T-helper 2 cell treated with Interferon-gamma antibody and Interleukin-4, amounts not matched to agents 100 ng/mL and 5 ng/mL, for 36 hours (primary cell): Measurements from ENCODE around the gene TWIST2. TPM values are rescaled to one million over a fixed set of nuclear protein-coding genes. Genes with fewer than 3 reads are reported as not detected.

ENCODE experiments used
- intact Hi-C: fragments of 100-400 bp; cut with micrococcal nuclease; formaldehyde crosslinking; loops from one replicate; pipeline ENCODE4 v1.15.1; 2023
- total RNA-seq: library from RNA; stranded (reverse); gene quantifications from 2 replicates; pipeline ENCODE4 v1.2.3, GENCODE V29; 2022

Gene TWIST2
- total RNA-seq, 1 donor from 2014 or later: not detected

- intact Hi-C loops: no loop called here
Measured at GRCh38 chr2:238916176-238916874, 68.4 kb downstream of the TWIST2 start.

DNA sequence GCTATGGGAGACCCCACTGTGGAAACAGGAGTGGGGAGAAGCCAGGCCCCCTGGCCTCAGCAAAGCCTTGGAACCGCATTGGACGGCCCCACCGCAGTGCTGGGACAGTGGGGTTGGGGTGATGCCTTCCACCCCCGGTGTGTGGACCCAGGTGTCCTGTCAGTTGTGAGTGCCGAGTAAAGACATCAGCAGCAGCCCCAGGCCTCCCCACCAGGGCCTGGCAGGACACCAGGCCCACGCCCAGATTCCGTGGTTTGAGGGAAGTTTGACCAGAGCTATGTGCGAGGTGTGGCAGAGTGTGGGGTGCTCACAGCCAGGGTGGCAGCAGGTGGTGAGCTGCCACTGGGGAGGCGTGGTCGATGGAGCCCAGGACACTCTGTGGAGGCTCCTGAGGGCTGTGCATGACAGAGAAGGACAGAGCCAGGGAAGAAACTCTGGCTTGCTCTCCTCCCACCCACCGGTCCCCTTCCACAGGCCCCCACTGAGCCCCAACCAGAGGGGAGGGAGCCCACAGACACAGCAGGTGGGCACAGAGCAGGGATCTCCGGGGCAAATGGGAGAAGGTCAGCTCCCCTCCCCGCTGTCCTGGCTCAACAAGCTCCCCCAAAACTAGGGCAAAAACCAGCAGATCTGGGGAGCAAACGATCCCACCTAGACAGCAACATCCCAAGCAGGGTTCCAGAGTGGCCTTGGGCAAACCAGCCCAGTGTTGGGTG is 69.1 kb downstream of the TWIST2 start:
- intact Hi-C loops: no loop called here

DNA sequence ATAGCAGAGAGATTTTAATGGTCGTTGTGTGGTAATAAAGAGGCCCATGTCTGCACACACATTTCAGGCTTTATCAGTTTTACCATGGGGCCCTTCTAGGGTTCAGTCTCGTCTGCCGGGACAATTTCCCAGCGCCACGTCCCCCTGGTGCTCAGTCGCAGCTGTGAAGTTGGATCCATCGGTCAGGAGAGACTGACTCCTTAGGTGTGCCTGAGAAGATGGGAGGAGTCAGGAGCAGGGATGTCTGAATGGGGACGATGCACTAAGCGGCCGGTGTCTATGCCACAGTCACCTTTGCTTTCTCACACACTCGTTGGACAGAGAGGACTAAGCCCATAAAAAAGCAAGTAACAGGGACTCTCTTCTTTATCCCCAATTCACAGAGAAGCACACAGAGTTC is 71.4 kb downstream of the TWIST2 start:
- intact Hi-C loops: no loop called here

DNA sequence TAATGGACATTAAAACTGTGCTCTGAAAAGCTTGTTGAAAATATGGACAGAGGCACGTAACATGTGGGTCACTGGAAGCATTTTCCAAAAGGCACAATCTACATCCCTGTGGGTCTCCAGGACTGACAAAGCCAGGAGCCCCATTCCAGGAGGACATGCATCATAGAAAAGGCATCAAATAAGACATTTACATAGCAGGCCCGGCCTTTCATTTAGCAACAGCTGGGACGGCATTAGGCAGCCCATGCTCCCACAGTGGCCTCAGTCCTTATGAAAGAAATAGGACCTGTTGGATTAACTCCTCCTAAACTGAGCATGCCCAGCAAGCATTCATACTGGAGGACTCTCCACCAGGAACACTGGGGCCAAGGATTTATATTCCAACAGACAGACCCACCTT is 72.2 kb downstream of the TWIST2 start:
- intact Hi-C loops: no loop called here

DNA sequence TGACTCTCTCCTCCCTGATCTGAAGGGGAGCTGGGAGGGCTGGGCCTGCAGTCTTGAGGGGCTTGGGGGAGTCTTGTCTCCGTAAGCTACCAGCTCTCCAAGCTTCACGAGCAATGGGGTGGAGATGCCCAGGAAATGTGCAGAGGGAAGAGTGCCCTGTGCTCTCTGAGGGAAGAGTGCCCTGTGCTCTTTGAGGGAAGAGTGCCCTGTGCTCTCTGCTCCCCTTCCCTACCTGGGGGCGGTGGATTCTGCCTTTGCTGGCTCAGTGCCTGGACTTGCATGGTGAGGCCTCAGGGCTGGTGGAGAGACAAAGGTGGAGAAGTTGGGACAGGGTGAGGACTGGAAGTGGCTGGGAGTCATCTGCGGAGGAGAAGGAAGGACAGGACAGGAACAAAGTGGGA is 72.7 kb downstream of the TWIST2 start:
- intact Hi-C loops: no loop called here

DNA sequence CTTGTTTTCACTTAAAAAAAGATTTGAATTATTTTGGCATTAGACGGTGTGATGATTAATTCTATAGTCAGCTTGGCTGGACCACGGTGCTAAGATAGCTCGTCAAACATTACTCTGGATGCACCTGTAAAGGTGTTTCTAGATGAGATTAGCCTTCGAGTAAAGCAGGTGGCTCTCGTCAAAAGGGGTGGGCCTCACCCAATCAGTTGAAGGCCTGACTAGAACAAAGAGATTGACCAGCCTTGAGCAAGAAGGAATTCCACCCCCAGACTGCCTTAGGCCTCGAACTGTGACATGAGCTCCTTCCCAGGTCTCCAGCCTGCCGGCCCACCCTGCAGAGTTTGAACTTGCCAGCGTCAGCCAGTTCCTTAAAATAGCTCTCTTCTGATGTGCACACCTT is 73.4 kb downstream of the TWIST2 start:
- intact Hi-C loops: no loop called here

DNA sequence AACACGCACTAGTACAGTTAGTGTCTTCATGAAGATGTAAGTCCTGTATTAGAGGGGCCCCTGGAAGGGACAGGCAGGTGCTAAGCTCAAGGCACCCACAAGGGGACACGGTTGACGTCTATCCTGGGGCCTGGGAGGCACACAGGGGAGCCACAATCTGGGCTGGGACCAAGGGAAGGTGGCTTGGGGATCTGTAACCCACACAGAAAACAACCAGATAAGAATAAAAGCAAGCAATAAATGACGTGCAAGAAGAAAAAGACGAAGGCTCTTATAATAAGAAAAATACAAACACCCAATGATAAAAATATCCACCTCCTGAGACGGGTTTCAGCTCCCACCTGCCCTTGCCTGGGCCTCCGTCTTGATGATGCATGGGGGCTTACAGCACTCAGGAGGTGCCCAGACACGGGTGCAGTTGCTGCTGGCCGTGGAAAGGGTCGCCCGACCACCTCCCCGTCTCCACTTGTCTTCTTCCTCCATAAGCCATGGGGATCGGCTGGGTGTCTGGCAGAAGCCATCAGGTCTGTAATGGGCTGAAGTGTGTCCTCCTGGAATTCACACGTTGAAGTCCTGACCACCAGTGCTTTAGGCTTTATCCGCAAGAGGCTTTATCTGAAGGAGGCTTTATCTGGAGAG is 73.9 kb downstream of the TWIST2 start:
- intact Hi-C loops: no loop called here

GRCh38 chr2:238922435-238922834 is 74.5 kb downstream of the TWIST2 start:
- intact Hi-C loops: no loop called here

DNA sequence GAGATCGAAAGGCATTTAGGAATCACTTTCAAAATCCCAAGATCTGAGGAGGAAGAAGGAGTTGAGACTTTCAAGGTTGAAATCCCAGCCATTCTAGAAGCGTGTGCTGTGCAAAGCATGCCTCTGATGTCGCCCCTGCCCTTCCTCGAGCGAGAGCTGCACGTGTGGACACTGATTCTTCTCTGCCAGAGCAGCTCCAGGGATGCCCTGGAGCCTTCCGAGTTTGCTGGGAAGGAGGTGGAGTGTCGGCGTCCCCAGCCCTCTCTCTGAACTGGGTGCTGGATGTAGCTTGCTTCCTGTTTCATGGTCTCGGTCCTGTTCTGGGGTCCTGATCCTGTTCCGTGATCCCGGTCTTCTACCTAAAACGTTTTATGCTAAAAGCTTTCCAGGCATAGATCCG is 76.1 kb downstream of the TWIST2 start:
- intact Hi-C loops: no loop called here

GRCh38 chr2:238924796-238925195 is 76.9 kb downstream of the TWIST2 start:
- intact Hi-C loops: no loop called here

DNA sequence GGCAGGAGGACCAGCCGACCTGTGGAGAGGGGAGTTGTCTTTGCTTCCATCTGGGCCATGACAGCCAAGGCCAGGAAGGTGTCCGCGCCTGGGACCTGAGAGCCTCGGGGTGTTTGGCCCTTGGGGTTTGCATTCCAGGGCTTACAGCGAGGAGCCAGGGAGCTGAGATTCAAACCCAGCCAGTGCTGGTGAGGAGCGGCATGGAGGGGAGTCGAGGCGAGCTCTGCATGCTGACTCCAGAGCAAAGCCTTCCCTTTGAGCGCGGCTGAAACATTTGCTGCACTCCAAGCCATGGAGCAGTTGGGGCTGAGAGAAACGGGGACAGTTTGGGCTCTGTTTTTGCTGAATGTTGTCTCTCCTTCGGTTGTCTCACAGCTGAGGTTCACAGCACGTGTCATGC is 77.4 kb downstream of the TWIST2 start:
- intact Hi-C loops: no loop called here

DNA sequence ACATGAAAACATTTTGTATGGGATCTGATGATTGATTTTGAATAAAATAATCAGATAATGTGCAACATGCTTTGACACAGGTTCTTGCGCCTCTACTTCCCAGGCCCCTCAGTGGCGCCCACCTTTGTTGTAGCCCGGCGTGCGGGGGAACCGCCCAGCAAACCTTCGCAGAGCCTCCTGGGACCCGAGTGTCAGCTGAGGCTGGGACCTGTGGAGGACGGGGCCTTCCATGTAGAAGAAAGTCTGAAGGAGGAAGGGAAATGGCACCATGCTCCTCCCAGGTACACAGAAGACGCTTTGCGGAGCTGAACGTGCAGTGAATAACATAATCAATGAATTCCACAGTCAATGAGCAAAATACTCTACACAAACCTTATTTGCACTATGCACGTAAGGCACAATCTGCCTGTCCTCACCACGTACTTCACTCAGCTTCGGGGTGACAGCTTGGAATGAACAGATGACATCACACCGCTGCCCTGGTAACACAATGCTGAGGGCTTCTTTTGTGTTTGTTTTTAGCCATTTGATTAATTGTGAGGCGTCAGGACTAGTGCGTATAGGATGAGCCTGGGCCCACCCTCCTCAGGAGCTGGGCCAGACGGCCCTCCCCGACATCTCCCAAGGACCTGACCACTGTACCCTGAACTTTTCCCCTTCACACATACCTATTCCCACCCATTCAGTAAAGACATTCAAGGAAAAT is 78.1 kb downstream of the TWIST2 start:
- intact Hi-C loops: no loop called here

DNA sequence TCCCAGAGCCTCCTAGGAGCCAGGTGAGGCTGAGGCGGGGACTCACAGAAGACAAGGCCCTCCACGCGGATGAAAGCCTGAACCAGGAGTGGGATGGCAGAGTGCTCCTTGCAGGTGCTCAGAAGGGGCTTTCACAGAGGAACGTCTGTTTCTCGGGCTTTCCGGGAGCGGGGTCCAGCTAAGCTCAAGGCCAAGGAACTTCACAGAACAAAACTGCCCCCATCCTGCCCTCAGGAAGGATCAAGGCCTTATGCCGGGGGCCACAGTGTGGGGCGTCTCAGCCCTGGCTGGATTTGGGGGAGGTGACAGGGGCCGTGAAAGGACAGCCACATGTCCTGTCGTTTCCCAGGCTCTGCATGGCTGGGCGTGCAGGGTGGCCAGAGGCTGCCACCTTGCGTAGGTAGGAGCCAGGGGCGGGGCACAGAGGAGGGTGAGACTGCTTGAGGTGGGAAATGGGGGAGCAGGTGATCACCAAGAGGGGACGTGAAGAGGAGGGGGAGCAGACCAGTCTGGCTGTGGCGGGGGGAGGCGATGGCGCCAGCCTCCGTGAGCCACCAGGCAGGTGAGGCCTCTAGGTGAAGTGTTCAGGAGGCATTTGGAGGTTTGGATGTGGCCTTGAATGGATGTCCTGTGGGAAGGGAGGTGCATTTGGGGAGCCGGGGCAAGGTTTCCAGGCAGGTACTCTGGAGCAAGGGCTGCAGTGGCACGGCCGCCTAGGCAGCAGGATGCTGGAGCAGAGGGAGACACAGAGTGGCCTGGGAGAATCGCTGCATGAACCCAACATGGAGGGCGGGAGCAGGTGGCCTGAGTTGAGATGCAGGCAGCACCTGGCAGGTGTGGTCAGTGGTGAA is 79.1 kb downstream of the TWIST2 start:
- intact Hi-C loops: no loop called here

DNA sequence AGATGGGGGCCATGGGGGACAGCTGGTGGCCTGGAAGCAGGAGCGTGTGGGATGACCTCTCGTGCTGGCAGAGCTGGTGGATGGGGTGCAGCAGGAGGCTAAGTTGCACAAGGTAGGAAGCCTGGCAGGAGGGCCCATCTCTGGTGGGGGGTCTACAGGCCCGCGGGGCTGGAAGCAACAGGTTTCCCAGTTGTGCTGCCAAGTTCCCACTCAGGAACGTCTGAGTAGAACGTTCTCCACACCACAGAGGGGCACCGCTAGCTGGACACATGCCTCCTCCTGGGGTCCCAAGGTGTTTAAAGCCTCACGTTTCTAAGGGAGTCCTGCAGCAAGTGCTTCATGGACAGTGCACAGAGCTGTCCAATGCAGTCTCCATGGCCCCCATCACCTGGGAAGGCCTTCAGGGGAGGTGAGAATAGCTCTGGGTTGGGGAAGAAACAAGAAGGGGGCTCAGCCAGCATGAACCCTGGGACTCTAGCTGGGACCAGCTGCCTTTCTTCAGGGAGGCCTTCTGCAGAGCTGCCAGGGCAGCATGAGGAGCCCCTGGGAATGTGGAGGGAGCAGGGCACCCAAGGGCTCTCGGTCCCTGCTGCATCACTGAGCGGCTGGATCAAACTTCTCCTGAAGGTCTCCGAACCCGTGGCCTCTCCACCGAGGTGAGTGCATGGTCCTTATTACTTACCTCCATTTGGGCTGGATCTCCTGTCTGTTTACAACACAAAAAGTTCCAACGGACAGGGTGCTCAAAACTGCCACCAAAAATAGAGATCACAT is 80.0 kb downstream of the TWIST2 start:
- intact Hi-C loops: no loop called here

DNA sequence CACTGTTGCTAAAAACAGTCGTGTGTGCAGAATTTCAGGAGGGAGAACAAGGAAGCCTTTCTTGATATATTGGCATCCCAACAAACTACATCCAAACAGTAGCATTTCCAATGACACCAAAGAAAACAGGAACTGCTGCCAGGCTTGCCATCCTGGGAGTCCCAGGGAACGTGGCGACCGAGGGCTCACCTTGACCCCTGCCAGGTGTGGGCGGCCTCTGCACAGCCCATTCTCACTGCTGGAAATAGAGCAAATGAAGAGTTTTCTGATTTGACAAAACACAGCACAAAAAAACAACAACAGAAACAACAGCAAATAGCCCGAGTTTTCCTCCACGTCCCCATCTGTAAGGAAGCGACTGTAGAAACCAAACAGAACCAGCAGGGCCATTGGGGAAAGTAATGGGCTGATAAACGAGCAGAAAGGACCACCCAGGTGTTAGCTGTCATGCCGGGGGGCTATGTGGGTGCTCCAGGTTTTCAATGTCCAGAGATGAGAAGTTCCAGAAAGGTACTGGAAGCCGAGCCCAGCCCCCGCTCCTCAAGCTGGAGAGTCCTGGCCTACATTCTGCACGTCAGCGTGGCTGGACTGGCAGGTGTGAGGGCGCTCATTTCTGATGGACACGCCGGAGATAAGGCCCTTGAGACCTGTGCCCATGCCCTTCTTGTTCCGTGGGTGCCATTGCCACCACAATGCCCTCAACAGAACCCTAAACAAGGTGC is 80.8 kb downstream of the TWIST2 start:
- intact Hi-C loops: no loop called here

GRCh38 chr2:238929242-238930081 is 81.6 kb downstream of the TWIST2 start:
- intact Hi-C loops: no loop called here

- intact Hi-C loops: no loop called here
Measured at GRCh38 chr2:238930216-238930615, 82.3 kb downstream of the TWIST2 start.

- intact Hi-C loops: no loop called here
Measured at GRCh38 chr2:238936162-238937052, 88.5 kb downstream of the TWIST2 start.
